K562 (cell line): ENCODE measurements around the gene FLCN. TPM values are rescaled to one million over a fixed set of nuclear protein-coding genes. Genes with fewer than 3 reads are reported as not detected.

Source experiments
- BRCA1 ChIP-seq, 2 experiments: fragments of 450-650 bp in 1 of 2; sonication (generic) in 1 of 2; formaldehyde crosslinking in 1 of 2; IDR thresholded peaks; 2 replicates each; pipeline versions ENCODE4 v1.5.0 to v1.6.1; 2017 to 2020; ENCODE audit warnings: mild to moderate bottlenecking in 1 of 2, missing genetic modification reagents in 1 of 2
- BRD4 ChIP-seq: fragments of 200-600 bp; sonication (generic); IDR thresholded peaks from 2 replicates; pipeline ENCODE4 v1.6.1; 2017; ENCODE audit warnings: inconsistent platforms
- FOSL1 ChIP-seq: fragments of 200-800 bp; sonication (Bioruptor generic); conservative IDR thresholded peaks from 2 replicates; pipeline ENCODE4 v1.6.1; 2016; ENCODE audit warnings: missing genetic modification characterization, missing compliant biosample characterization
- GABPB1 ChIP-seq: sonication (generic); formaldehyde crosslinking; IDR thresholded peaks from 2 replicates; pipeline ENCODE4 v1.8.0; 2022; ENCODE audit warnings: mild to moderate bottlenecking, missing genetic modification reagents
- KDM4B ChIP-seq, 2 experiments: fragments of 450-650 bp in 1 of 2; sonication (generic) in 1 of 2; IDR thresholded peaks; 2 replicates each; pipeline ENCODE4 v1.6.1; 2016 to 2017; ENCODE audit warnings: borderline replicate concordance in 2 of 2, antibody characterized with exemption in 1 of 2, low read depth in 1 of 2, mild to moderate bottlenecking in 1 of 2
- NCOA6 ChIP-seq: fragments of 450-650 bp; IDR thresholded peaks from 2 replicates; pipeline ENCODE4 v1.6.1; 2017; ENCODE audit warnings: mild to moderate bottlenecking
- PHF21A ChIP-seq: fragments of 450-650 bp; IDR thresholded peaks from 2 replicates; pipeline ENCODE4 v1.6.1; 2017; ENCODE audit warnings: low read depth, borderline replicate concordance
- RBM22 ChIP-seq: fragments of 200-400 bp; formaldehyde crosslinking; IDR thresholded peaks from 2 replicates; pipeline ENCODE4 v1.6.1; 2018; ENCODE audit warnings: low read length, low read depth; ENCODE audit not compliant: poor library complexity, severe bottlenecking
- RHOXF2B ChIP-seq: fragments of 250-450 bp; sonication (Bioruptor Pico); conservative IDR thresholded peaks from 2 replicates; pipeline ENCODE4 v1.5.1; 2021
- SMARCA5 ChIP-seq: fragments of 450-650 bp; IDR thresholded peaks from 2 replicates; pipeline ENCODE4 v1.6.1; 2016
- ZC3H8 ChIP-seq: fragments of 450-650 bp; IDR thresholded peaks from 2 replicates; pipeline ENCODE4 v1.6.1; 2017
- ZKSCAN3 ChIP-seq: fragments of 250-450 bp; sonication (Bioruptor Pico); IDR thresholded peaks from 2 replicates; pipeline ENCODE4 v1.4.0; 2020
- ZNF217 ChIP-seq: sonication (generic); formaldehyde crosslinking; IDR thresholded peaks from 2 replicates; pipeline ENCODE4 v1.8.0; 2022; ENCODE audit warnings: mild to moderate bottlenecking, missing genetic modification reagents
- ZNF431 ChIP-seq: sonication (generic); formaldehyde crosslinking; IDR thresholded peaks from 2 replicates; pipeline ENCODE4 v1.8.0; 2022; ENCODE audit warnings: mild to moderate bottlenecking, missing genetic modification reagents
- polyA plus RNA-seq, 8 experiments: library from polyadenylated mRNA; depleted of rRNA in 4 of 8; stranded (reverse) in 5 of 8; unstranded in 3 of 8; fragments of >200 nt; fragmentation: Nextera tagmentation in 2 of 8; fragmentation: Illumina TruSeq in 1 of 8; extraction: Ambion mirVana in 2 of 8; extraction: Trizol in 1 of 8; gene quantifications; 2 replicates each; pipeline versions ENCODE4 v1.2.1 to v1.2.3, GENCODE V29; 2011 to 2014; ENCODE audit warnings: inconsistent platforms in 1 of 8, missing spikeins in 1 of 8
- total RNA-seq, 7 experiments: library from RNA; depleted of rRNA in 6 of 7; stranded (reverse); fragments of >200 nt in 6 of 7; fragmentation: Illumina TruSeq in 2 of 7; extraction: Trizol in 2 of 7; gene quantifications; 2 replicates each; pipeline versions ENCODE4 v1.2.1 to v1.2.3, GENCODE V29; 2011 to 2021; ENCODE audit warnings: low replicate concordance in 1 of 7
- TF ChIP-seq, protein P1 (sequence below): fragments of 250-450 bp; sonication (Bioruptor Pico); IDR thresholded peaks from 2 replicates; pipeline ENCODE4 v1.5.0; 2020; ENCODE audit warnings: mild to moderate bottlenecking, borderline replicate concordance
- TF ChIP-seq, protein P2 (sequence below), 2 experiments: fragments of 450-650 bp in 1 of 2; sonication (generic) in 1 of 2; formaldehyde crosslinking in 1 of 2; IDR thresholded peaks in 1 of 2; conservative IDR thresholded peaks in 1 of 2; 2 replicates each; pipeline versions ENCODE4 v1.6.1 to v1.8.1; 2016 to 2023; ENCODE audit warnings: mild to moderate bottlenecking in 2 of 2, moderate library complexity in 2 of 2, inconsistent platforms in 1 of 2, missing genetic modification reagents in 1 of 2
- TF ChIP-seq, protein P3 (sequence below): fragments of 450-650 bp; IDR thresholded peaks from 2 replicates; pipeline ENCODE4 v1.6.1; 2017; ENCODE audit warnings: antibody characterized with exemption, mild to moderate bottlenecking
- TF ChIP-seq, protein P4 (sequence below): sonication (generic); formaldehyde crosslinking; IDR thresholded peaks from 2 replicates; pipeline ENCODE4 v1.8.1; 2022; ENCODE audit warnings: missing genetic modification reagents

FLCN gene
- total and polyA plus RNA-seq, 9 of the 15 experiments (the other 6 are each of a cell fraction or from before 2014, with no cell fraction given) = 1.6 to 33.5 (median 10.9) TPM

DNA sequence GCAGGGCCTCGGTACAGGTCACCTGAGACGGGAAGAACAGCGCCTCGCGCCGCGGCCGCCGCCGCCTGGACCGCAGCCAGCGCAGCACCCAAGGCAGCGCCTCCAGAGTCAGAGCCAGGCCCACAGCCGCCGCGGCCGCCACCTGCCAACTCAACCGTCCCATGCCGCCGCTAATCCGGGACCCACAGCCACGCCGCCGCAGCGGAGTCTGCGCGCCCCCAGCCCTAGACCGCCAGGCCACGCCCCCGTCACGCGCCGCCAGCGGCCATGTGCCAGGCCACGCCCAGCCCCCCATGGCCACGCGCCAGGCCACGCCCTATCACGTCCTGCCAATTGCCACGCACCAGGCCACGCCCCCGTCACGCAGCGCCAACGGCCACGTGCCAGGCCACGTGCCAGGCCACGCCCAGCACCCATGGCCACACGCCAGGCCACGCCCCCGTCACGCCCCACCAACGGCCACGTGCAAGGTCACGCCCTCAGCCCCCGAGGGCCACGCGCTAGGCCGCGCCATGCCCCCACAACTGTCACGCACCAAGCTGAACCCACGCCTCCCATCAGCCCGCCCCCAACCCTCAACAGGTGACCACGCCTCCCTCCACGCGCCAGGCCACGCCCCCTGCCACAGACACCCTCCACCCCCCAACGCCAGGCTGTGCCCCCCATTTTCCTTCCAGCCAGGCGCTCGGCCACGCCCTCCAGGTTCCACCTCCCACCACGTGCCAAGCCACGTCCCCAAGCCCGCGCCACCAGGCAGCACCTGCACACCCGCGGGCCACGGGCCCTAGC is 30.6 kb downstream of the FLCN start, which contains the start of gene PLD6 (continued):
- TF ChIP-seq, protein P1, sequence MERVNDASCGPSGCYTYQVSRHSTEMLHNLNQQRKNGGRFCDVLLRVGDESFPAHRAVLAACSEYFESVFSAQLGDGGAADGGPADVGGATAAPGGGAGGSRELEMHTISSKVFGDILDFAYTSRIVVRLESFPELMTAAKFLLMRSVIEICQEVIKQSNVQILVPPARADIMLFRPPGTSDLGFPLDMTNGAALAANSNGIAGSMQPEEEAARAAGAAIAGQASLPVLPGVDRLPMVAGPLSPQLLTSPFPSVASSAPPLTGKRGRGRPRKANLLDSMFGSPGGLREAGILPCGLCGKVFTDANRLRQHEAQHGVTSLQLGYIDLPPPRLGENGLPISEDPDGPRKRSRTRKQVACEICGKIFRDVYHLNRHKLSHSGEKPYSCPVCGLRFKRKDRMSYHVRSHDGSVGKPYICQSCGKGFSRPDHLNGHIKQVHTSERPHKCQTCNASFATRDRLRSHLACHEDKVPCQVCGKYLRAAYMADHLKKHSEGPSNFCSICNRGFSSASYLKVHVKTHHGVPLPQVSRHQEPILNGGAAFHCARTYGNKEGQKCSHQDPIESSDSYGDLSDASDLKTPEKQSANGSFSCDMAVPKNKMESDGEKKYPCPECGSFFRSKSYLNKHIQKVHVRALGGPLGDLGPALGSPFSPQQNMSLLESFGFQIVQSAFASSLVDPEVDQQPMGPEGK = no peak
- TF ChIP-seq ZNF217 (CRISPR knock-in tag) (no peak), SMARCA5 (no peak), ZC3H8 (no peak), ZNF431 (CRISPR knock-in tag) (peak; percentile 90), RBM22 (no peak), ZKSCAN3 (no peak), RHOXF2B (CRISPR knock-in tag) (no peak), NCOA6 (no peak), PHF21A (no peak), BRCA1 (IDR thresholded peaks at IDR 0.05) (no peak), BRCA1 (CRISPR knock-in tag; IDR thresholded peaks at IDR 0.05) (peak; percentile 67), BRD4 (no peak), KDM4B (IDR thresholded peaks at IDR 0.05; ENCODE audit: borderline replicate concordance in 2 of 2, low read depth in 1 of 2) (no peak), FOSL1 (tag) (0 out of 2 replicates have a peak, but pooled peaks have one; percentile 14), GABPB1 (CRISPR knock-in tag) (peak; percentile 68; the same call in 1 of the 2 replicates)
- TF ChIP-seq, protein P2, sequence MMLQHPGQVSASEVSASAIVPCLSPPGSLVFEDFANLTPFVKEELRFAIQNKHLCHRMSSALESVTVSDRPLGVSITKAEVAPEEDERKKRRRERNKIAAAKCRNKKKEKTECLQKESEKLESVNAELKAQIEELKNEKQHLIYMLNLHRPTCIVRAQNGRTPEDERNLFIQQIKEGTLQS (IDR thresholded peaks at IDR 0.05) = no peak
- TF ChIP-seq, protein P2 (CRISPR knock-in tag; conservative IDR thresholded peaks at IDR 0.05) = no peak
- TF ChIP-seq, protein P3, sequence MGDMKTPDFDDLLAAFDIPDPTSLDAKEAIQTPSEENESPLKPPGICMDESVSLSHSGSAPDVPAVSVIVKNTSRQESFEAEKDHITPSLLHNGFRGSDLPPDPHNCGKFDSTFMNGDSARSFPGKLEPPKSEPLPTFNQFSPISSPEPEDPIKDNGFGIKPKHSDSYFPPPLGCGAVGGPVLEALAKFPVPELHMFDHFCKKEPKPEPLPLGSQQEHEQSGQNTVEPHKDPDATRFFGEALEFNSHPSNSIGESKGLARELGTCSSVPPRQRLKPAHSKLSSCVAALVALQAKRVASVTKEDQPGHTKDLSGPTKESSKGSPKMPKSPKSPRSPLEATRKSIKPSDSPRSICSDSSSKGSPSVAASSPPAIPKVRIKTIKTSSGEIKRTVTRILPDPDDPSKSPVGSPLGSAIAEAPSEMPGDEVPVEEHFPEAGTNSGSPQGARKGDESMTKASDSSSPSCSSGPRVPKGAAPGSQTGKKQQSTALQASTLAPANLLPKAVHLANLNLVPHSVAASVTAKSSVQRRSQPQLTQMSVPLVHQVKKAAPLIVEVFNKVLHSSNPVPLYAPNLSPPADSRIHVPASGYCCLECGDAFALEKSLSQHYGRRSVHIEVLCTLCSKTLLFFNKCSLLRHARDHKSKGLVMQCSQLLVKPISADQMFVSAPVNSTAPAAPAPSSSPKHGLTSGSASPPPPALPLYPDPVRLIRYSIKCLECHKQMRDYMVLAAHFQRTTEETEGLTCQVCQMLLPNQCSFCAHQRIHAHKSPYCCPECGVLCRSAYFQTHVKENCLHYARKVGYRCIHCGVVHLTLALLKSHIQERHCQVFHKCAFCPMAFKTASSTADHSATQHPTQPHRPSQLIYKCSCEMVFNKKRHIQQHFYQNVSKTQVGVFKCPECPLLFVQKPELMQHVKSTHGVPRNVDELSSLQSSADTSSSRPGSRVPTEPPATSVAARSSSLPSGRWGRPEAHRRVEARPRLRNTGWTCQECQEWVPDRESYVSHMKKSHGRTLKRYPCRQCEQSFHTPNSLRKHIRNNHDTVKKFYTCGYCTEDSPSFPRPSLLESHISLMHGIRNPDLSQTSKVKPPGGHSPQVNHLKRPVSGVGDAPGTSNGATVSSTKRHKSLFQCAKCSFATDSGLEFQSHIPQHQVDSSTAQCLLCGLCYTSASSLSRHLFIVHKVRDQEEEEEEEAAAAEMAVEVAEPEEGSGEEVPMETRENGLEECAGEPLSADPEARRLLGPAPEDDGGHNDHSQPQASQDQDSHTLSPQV = no peak
- TF ChIP-seq, protein P4, sequence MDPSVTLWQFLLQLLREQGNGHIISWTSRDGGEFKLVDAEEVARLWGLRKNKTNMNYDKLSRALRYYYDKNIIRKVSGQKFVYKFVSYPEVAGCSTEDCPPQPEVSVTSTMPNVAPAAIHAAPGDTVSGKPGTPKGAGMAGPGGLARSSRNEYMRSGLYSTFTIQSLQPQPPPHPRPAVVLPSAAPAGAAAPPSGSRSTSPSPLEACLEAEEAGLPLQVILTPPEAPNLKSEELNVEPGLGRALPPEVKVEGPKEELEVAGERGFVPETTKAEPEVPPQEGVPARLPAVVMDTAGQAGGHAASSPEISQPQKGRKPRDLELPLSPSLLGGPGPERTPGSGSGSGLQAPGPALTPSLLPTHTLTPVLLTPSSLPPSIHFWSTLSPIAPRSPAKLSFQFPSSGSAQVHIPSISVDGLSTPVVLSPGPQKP (CRISPR knock-in tag) = no peak
